Small intestine (tissue), 7 donors: ENCODE measurements around the gene UBN1. TPM values are rescaled to one million over a fixed set of nuclear protein-coding genes. Genes with fewer than 3 reads are reported as not detected.

Source experiments
- DNase-seq, 2 donors: peaks; one replicate each; pipeline versions ENCODE4 v3.0.0 to v3.0.0-alpha.2; 2013
- FAIRE-seq: peaks from 2 replicates; lab custom pipeline; 2012; peaks lifted over from hg19 to GRCh38; lab: Jason Lieb, UNC
- H3K27ac ChIP-seq, 3 donors: one replicate each; pipeline ENCODE4 v1.5.1; 2013; ENCODE audit warnings: low read length in 2 of 3, mild to moderate bottlenecking in 2 of 3, control low read depth in 1 of 3, inconsistent platforms in 1 of 3, low read depth in 1 of 3, moderate library complexity in 1 of 3
- H3K27me3 ChIP-seq, 3 donors: one replicate each; pipeline ENCODE4 v1.6.1; 2013; ENCODE audit warnings: low read length in 3 of 3, inconsistent platforms in 1 of 3; ENCODE audit not compliant: control insufficient read depth in 3 of 3, insufficient read depth in 3 of 3
- H3K36me3 ChIP-seq, 3 donors: one replicate each; pipeline ENCODE4 v1.6.1; 2013; ENCODE audit warnings: low read length in 3 of 3, inconsistent platforms in 1 of 3, low read depth in 1 of 3, mild to moderate bottlenecking in 1 of 3, moderate library complexity in 1 of 3; ENCODE audit not compliant: control insufficient read depth in 3 of 3, insufficient read depth in 2 of 3
- H3K4me1 ChIP-seq, 3 donors: one replicate each; pipeline ENCODE4 v1.6.1; 2013; ENCODE audit warnings: low read length in 2 of 3, inconsistent platforms in 1 of 3, low read depth in 1 of 3, mild to moderate bottlenecking in 1 of 3, moderate library complexity in 1 of 3; ENCODE audit not compliant: control insufficient read depth in 3 of 3, insufficient read depth in 2 of 3
- H3K4me3 ChIP-seq, 3 donors: one replicate each; pipeline ENCODE4 v1.5.1; 2013; ENCODE audit warnings: low read length in 3 of 3, control low read depth in 1 of 3, inconsistent platforms in 1 of 3, low read depth in 1 of 3, mild to moderate bottlenecking in 1 of 3, moderate library complexity in 1 of 3
- H3K9me3 ChIP-seq, 2 donors: one replicate each; pipeline ENCODE4 v1.6.1; 2013; ENCODE audit warnings: low read depth in 1 of 2, low read length in 1 of 2; ENCODE audit not compliant: control insufficient read depth in 2 of 2, insufficient read depth in 1 of 2
- WGBS, 3 donors: extraction: QIAGEN DNeasy Blood & Tissue Kit; methylation state at CpG; one replicate each; pipeline ENCODE4 v1.1.7; 2013; 5-methylcytosine and 5-hydroxymethylcytosine counted together
- polyA plus RNA-seq, 4 donors: library from polyadenylated mRNA; stranded (reverse) in 3 of 4; unstranded in 1 of 4; fragments of 200-250 nt in 3 of 4; fragments of 120-200 nt in 1 of 4; gene quantifications; one replicate each; pipeline versions ENCODE4 v1.2.1 to v1.2.3, GENCODE V29; 2013
- donor health status: healthy with polysubstance abuse.
- donor health status: control.
- donor health status: control.
- donor health status: Bipolar disorder and iron deficiency.
- donor health status: healthy.

The UBN1 gene
- polyA plus RNA-seq, 4 donors = 12.3 to 39.8 (median 16.8) TPM

- DNase-seq = no peak
- no peak overlapping the region for H3K4me3 ChIP-seq
- FAIRE-seq = no peak
- peaks cover 17 to 76% (median 25%) of the 10 kb centered on the region in 3 donors for H3K36me3 ChIP-seq
- H3K27ac ChIP-seq = no peak overlapping the region
- H3K27me3 ChIP-seq = no peaks in the 10 kb centered on the region
- peaks cover 0 to 10% (median 0%) of the 10 kb centered on the region in 3 donors for H3K4me1 ChIP-seq
- H3K9me3 ChIP-seq = no peaks in the 10 kb centered on the region
- 91 to 93% (median 91%) methylated on average over 7 of the region's 7 CpGs for WGBS, 3 donors
These were observed 16.9 kb upstream of the UBN1 start for GRCh38 chr16:4830408-4830807.

DNA sequence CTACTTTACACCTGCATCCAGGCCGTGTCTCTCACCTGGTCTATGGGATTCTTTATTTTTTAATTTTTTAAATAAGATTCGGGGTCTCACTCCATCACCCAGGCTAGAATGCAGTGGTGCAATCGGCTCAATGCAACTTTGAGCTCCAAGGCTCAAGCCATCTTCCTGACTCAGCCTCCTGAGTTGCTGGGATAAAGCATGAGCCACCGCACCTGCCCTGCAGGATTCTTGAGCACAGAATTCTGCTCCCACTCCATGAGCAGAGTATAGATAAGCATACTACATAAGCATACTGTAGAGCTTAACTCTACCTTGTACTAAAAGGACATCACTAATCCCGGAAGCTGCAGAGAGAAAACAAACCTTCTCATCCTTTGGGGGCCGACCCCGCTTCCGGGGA lies 15.7 kb upstream of the UBN1 start:
- peaks cover 13 to 72% (median 22%) of the 10 kb centered on the region in 3 donors for H3K36me3 ChIP-seq
- WGBS, 3 donors = 94 to 96% (median 95%) methylated on average over 8 of the region's 8 CpGs
- FAIRE-seq = no peak

DNA sequence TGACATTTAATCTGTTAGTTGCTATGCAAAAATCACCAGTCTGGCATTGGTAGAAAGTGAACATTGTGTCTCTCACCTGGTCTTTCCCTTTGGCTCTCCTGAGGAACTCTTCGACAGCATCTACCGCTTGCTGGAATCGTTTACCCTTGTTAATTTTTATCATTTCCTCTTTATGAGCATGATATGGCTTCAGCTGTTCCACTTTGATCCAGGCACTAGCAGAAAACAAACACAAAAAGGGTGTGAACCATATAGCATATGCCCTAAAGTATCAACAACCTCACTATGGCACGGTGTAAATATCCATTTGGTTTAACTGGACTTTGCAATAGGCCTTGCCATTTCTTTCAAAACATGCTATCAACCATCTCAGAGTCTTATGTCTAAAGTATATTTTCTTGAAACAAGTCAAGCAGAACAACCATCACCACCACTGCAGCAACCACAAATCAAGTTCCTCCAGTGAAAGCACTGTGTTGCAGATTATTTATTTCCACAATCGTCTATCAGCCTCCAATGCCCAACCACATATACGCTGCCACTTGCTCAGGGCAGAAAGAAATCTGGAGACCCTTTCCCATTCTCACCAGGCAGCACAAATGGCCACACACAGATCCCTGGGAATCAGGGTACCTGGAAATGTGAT lies 14.5 kb upstream of the UBN1 start:
- peak; percentile 30 to 59 for DNase-seq
- H3K36me3 ChIP-seq = peaks cover 13 to 69% (median 22%) of the 10 kb centered on the region in 3 donors
- H3K4me1 ChIP-seq = peaks cover 0 to 10% (median 0%) of the 10 kb centered on the region in 3 donors

More for the DNA sequence above, 15.7 kb upstream of the UBN1 start:
- no peak overlapping the region for H3K4me3 ChIP-seq
- DNase-seq = no peak
- no peaks in the 10 kb centered on the region for H3K9me3 ChIP-seq
- no peaks in the 10 kb centered on the region for H3K27me3 ChIP-seq
- peaks cover 0 to 10% (median 0%) of the 10 kb centered on the region in 3 donors for H3K4me1 ChIP-seq
- H3K27ac ChIP-seq = no peak overlapping the region

GRCh38 chr16:4833584-4833983 lies 13.7 kb upstream of the UBN1 start:
- DNase-seq (peak in 1 of 2 donors; percentile 20), FAIRE-seq (no peak)
- no peaks in the 10 kb centered on the region for H3K9me3 ChIP-seq
- H3K27me3 ChIP-seq = no peaks in the 10 kb centered on the region
- H3K4me1 ChIP-seq = peaks cover 0 to 10% (median 0%) of the 10 kb centered on the region in 3 donors
- H3K36me3 ChIP-seq = peaks cover 9 to 68% (median 22%) of the 10 kb centered on the region in 3 donors
- 41 to 60% (median 48%) methylated on average over 1 of the region's 1 CpG for WGBS, 3 donors
- no peak overlapping the region for H3K4me3 ChIP-seq
- no peak overlapping the region for H3K27ac ChIP-seq

More for the DNA sequence above, 14.5 kb upstream of the UBN1 start:
- Histone ChIP-seq H3K4me3 (no peak overlapping the region), H3K27me3 (no peaks in the 10 kb centered on the region), H3K27ac (no peak overlapping the region), H3K9me3 (no peaks in the 10 kb centered on the region)
- no peak for FAIRE-seq
- WGBS, 3 donors = 25 to 63% (median 48%) methylated on average over 6 of the region's 6 CpGs

DNA sequence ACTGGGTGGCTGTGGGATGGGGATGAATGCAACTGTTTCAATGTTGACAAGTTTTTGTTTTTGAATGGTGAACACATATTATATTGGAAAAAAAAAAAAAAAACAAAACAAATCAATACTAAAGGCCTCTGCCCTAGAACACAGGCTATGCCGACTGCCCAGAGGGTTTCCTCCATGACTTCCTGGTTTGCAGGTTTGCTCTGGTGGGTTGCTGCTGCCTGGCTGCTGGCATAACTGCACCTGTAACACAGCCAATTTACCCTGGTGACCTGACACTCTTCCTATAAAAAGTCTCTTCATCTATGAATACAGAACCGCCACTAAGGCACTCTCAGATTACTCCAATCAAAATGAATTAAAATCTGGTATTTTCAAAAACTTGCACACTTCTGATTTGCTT lies 10.6 kb upstream of the UBN1 start:
- Histone ChIP-seq H3K36me3 (peaks cover 5 to 56% (median 17%) of the 10 kb centered on the region in 3 donors), H3K4me1 (peaks cover 0 to 10% (median 0%) of the 10 kb centered on the region in 3 donors), H3K27me3 (no peaks in the 10 kb centered on the region), H3K4me3 (no peak overlapping the region), H3K9me3 (no peaks in the 10 kb centered on the region), H3K27ac (no peak overlapping the region)
- DNase-seq (no peak), FAIRE-seq (no peak)
- WGBS, 3 donors = 78 to 91% (median 84%) methylated on average over 2 of the region's 2 CpGs

- Histone ChIP-seq H3K36me3 (peaks cover 5 to 62% (median 9%) of the 10 kb centered on the region in 3 donors), H3K4me3 (no peak overlapping the region), H3K9me3 (no peaks in the 10 kb centered on the region), H3K27ac (no peak overlapping the region), H3K4me1 (peaks cover 0 to 5% (median 0%) of the 10 kb centered on the region in 3 donors), H3K27me3 (no peaks in the 10 kb centered on the region)
- 83 to 89% (median 87%) methylated on average over 13 of the region's 13 CpGs for WGBS, 3 donors
- DNase-seq (no peak), FAIRE-seq (no peak)
These were observed 9.4 kb upstream of the UBN1 start for GRCh38 chr16:4837733-4838501.

DNA sequence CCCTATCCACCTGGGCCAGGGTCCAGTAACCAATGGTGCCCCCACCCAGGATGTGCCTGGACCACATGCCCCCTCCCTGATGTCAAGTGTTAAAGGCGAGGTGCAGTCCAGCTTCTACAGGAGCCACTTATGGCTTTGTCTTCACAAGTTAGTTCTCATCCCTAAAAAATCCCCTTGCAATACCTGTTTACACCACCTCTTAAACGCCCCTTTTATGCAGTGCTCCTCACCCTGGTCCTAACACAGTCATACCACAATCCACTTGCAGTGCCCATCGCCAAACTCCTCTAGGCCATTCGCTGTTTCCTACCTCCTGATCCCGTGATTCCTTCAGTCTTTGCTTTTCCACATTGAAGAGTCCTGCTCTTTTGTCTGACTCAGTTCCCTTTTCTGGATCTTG lies 7.3 kb upstream of the UBN1 start:
- no peaks in the 10 kb centered on the region for H3K9me3 ChIP-seq
- WGBS, 3 donors = 87 to 92% (median 88%) methylated on average over 5 of the region's 5 CpGs
- FAIRE-seq (no peak), DNase-seq (no peak)
- H3K36me3 ChIP-seq = peaks cover 14 to 67% (median 14%) of the 10 kb centered on the region in 3 donors
- no peak overlapping the region for H3K4me3 ChIP-seq
- no peaks in the 10 kb centered on the region for H3K4me1 ChIP-seq
- no peaks in the 10 kb centered on the region for H3K27me3 ChIP-seq
- H3K27ac ChIP-seq = no peak overlapping the region

DNA sequence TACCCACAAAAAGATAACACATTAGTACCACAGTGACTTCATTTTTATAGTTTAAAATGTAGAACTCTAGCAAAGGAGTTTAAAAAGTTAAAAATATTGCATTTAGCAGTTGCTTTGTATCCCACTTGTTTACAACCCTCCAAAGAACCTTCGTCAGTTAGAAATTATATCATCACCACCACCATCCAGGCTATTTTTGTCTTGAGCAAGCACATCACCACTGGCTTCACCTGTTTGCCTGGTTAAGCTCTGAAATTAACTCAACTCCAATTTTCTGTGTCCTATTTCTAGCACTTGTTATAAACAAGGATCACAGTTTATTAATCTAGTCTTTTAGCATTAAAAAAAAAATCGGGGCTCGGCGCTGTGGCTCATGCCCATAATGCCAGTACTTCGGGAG lies 6.3 kb upstream of the UBN1 start:
- Histone ChIP-seq H3K27me3 (no peaks in the 10 kb centered on the region), H3K9me3 (no peaks in the 10 kb centered on the region), H3K4me3 (no peak overlapping the region), H3K4me1 (peaks cover 0 to 8% (median 5%) of the 10 kb centered on the region in 3 donors), H3K36me3 (peaks cover 14 to 59% (median 14%) of the 10 kb centered on the region in 3 donors), H3K27ac (no peak overlapping the region)
- 78 to 79% (median 78%) methylated on average over 5 of the region's 5 CpGs for WGBS, 3 donors
- no peak for DNase-seq
- no peak for FAIRE-seq
